Renal cortex interstitium (tissue), 11 donors: ENCODE measurements around the gene SPEG. TPM values are rescaled to one million over a fixed set of nuclear protein-coding genes. Genes with fewer than 3 reads are reported as not detected.
A peak's percentile ranks its signal among the peaks of the same experiment; 100 is the strongest.

Experiments used
- DNase-seq, 11 donors: peaks; one replicate each; pipeline ENCODE4 v3.0.0-alpha.2; 2013; ENCODE audit warnings: low read depth in 9 of 11, low spot score in 4 of 11; ENCODE audit errors: extremely low read depth in 1 of 11
- polyA plus RNA-seq, 3 donors: library from polyadenylated mRNA; unstranded; fragments of 120-200 nt; gene quantifications; one replicate each; pipeline ENCODE4 v1.2.1, GENCODE V29; 2013; ENCODE audit not compliant: insufficient read length in 3 of 3

The SPEG gene
- polyA plus RNA-seq, 3 donors, result 9.2 to 16.8 (median 12.7) TPM

- DNase-seq, result no peak
These were observed 15.1 kb upstream of the SPEG start for GRCh38 chr2:219419331-219420197.

GRCh38 chr2:219420687-219421086 is 14.0 kb upstream of the SPEG start:
- no peak for DNase-seq

GRCh38 chr2:219421323-219421722 is 13.3 kb upstream of the SPEG start:
- DNase-seq, result no peak

GRCh38 chr2:219422952-219423534 is 11.6 kb upstream of the SPEG start:
- DNase-seq, result no peak

GRCh38 chr2:219423652-219424377 is 10.8 kb upstream of the SPEG start:
- no peak for DNase-seq

- no peak for DNase-seq
These were observed 9.2 kb upstream of the SPEG start for GRCh38 chr2:219425238-219426067.

GRCh38 chr2:219426068-219426443 is 8.6 kb upstream of the SPEG start:
- DNase-seq, result no peak

GRCh38 chr2:219426534-219427136 is 8.0 kb upstream of the SPEG start:
- no peak for DNase-seq

- no peak for DNase-seq
These were observed 6.2 kb upstream of the SPEG start for GRCh38 chr2:219428469-219428868.

GRCh38 chr2:219429958-219430606 is 4.6 kb upstream of the SPEG start:
- no peak for DNase-seq

- peak in 1 of 11 donors; percentile 38 for DNase-seq
These were observed 3.7 kb upstream of the SPEG start for GRCh38 chr2:219430633-219431615.

- DNase-seq, result no peak
These were observed 776 bp upstream of the SPEG start for GRCh38 chr2:219433666-219434467.

- DNase-seq, result no peak
These were observed 250 bp upstream of the SPEG start for GRCh38 chr2:219434468-219434717.

- DNase-seq, result no peak
These were observed 1.1 kb downstream of the SPEG start for GRCh38 chr2:219435701-219436100.

- DNase-seq, result no peak
These were observed 1.8 kb downstream of the SPEG start for GRCh38 chr2:219436491-219436890.

- DNase-seq, result no peak
These were observed 2.5 kb downstream of the SPEG start for GRCh38 chr2:219437141-219437540.
